ENCODE measurements around the gene TTC39C. TPM values are rescaled to one million over a fixed set of nuclear protein-coding genes. Genes with fewer than 3 reads are reported as not detected.

Gene TTC39C
- total RNA-seq, 1 experiment from 2014 or later = not detected

- Histone ChIP-seq H3K4me3 (ENCODE audit: low read length) (no peak overlapping the region), H3K36me3 (ENCODE audit: insufficient read depth, low read length) (no peaks in the 10 kb centered on the region)
- DNase-seq = no peak
Observed at GRCh38 chr18:24080861-24081260, 66.3 kb downstream of the TTC39C start.

GRCh38 chr18:24083550-24083949 is 69.0 kb downstream of the TTC39C start:
- Histone ChIP-seq H4K20me1 (ENCODE audit: insufficient read depth, low read depth, low read length) (no peaks in the 10 kb centered on the region), H3K27ac (ENCODE audit: low read length) (no peak overlapping the region), H3K9me3 (ENCODE audit: low read length) (no peaks in the 10 kb centered on the region), H3K36me3 (ENCODE audit: insufficient read depth, low read length) (no peaks in the 10 kb centered on the region), H3K9ac (ENCODE audit: low read length) (no peak overlapping the region), H3K79me2 (ENCODE audit: low read length) (no peaks in the 10 kb centered on the region), H3K9me2 (replicated peaks; ENCODE audit: insufficient read depth, low read length) (no peaks in the 10 kb centered on the region), H3K4me3 (ENCODE audit: low read length) (no peak overlapping the region), H2AFZ (ENCODE audit: low read length) (no peak overlapping the region), H3K4me1 (ENCODE audit: low read length) (no peaks in the 10 kb centered on the region), H3K27me3 (ENCODE audit: low read length) (no peaks in the 10 kb centered on the region), H3K4me2 (ENCODE audit: low read depth, low read length, poor library complexity, severe bottlenecking) (no peak overlapping the region)
- DNase-seq = no peak

More at GRCh38 chr18:24080861-24081260, 66.3 kb downstream of the TTC39C start:
- Histone ChIP-seq H3K9ac (ENCODE audit: low read length) (no peak overlapping the region), H3K27me3 (ENCODE audit: low read length) (no peaks in the 10 kb centered on the region), H3K4me1 (ENCODE audit: low read length) (no peaks in the 10 kb centered on the region), H2AFZ (ENCODE audit: low read length) (no peak overlapping the region), H3K79me2 (ENCODE audit: low read length) (no peaks in the 10 kb centered on the region), H3K9me3 (ENCODE audit: low read length) (no peaks in the 10 kb centered on the region), H3K9me2 (replicated peaks; ENCODE audit: insufficient read depth, low read length) (no peaks in the 10 kb centered on the region), H3K4me2 (ENCODE audit: low read depth, low read length, poor library complexity, severe bottlenecking) (no peak overlapping the region), H4K20me1 (ENCODE audit: insufficient read depth, low read depth, low read length) (no peaks in the 10 kb centered on the region), H3K27ac (ENCODE audit: low read length) (no peak overlapping the region)

GRCh38 chr18:24086082-24086481 is 71.5 kb downstream of the TTC39C start:
- Histone ChIP-seq H3K4me1 (ENCODE audit: low read length) (no peaks in the 10 kb centered on the region), H3K27me3 (ENCODE audit: low read length) (no peaks in the 10 kb centered on the region), H3K9ac (ENCODE audit: low read length) (no peak overlapping the region), H3K27ac (ENCODE audit: low read length) (no peak overlapping the region), H3K4me3 (ENCODE audit: low read length) (no peak overlapping the region), H3K9me3 (ENCODE audit: low read length) (no peaks in the 10 kb centered on the region), H3K4me2 (ENCODE audit: low read depth, low read length, poor library complexity, severe bottlenecking) (no peak overlapping the region), H4K20me1 (ENCODE audit: insufficient read depth, low read depth, low read length) (no peaks in the 10 kb centered on the region), H2AFZ (ENCODE audit: low read length) (no peak overlapping the region), H3K79me2 (ENCODE audit: low read length) (no peaks in the 10 kb centered on the region), H3K36me3 (ENCODE audit: insufficient read depth, low read length) (no peaks in the 10 kb centered on the region), H3K9me2 (replicated peaks; ENCODE audit: insufficient read depth, low read length) (no peaks in the 10 kb centered on the region)
- DNase-seq = no peak

- Histone ChIP-seq H3K79me2 (ENCODE audit: low read length) (no peaks in the 10 kb centered on the region), H3K9ac (ENCODE audit: low read length) (no peak overlapping the region)
Observed at GRCh38 chr18:24089076-24089475, 74.5 kb downstream of the TTC39C start.

GRCh38 chr18:24089515-24090337 is 75.2 kb downstream of the TTC39C start:
- no peaks in the 10 kb centered on the region for H3K4me1 ChIP-seq (ENCODE audit: low read length)

More at GRCh38 chr18:24089076-24089475, 74.5 kb downstream of the TTC39C start:
- H3K4me2 ChIP-seq (ENCODE audit: low read depth, low read length, poor library complexity, severe bottlenecking) = no peak overlapping the region
- no peak overlapping the region for H3K4me3 ChIP-seq (ENCODE audit: low read length)
- H4K20me1 ChIP-seq (ENCODE audit: insufficient read depth, low read depth, low read length) = no peaks in the 10 kb centered on the region
- no peak for DNase-seq
- no peaks in the 10 kb centered on the region for H3K9me2 ChIP-seq (replicated peaks; ENCODE audit: insufficient read depth, low read length)
- no peaks in the 10 kb centered on the region for H3K4me1 ChIP-seq (ENCODE audit: low read length)
- H3K36me3 ChIP-seq (ENCODE audit: insufficient read depth, low read length) = no peaks in the 10 kb centered on the region
- H3K9me3 ChIP-seq (ENCODE audit: low read length) = no peaks in the 10 kb centered on the region
- H2AFZ ChIP-seq (ENCODE audit: low read length) = no peak overlapping the region
- H3K27ac ChIP-seq (ENCODE audit: low read length) = no peak overlapping the region
- H3K27me3 ChIP-seq (ENCODE audit: low read length) = no peaks in the 10 kb centered on the region

GRCh38 chr18:24090876-24091275 is 76.3 kb downstream of the TTC39C start:
- DNase-seq = no peak
- no peak overlapping the region for H3K27ac ChIP-seq (ENCODE audit: low read length)
- H3K9me3 ChIP-seq (ENCODE audit: low read length) = no peaks in the 10 kb centered on the region
- no peaks in the 10 kb centered on the region for H3K9me2 ChIP-seq (replicated peaks; ENCODE audit: insufficient read depth, low read length)
- no peaks in the 10 kb centered on the region for H3K4me1 ChIP-seq (ENCODE audit: low read length)
- no peaks in the 10 kb centered on the region for H3K79me2 ChIP-seq (ENCODE audit: low read length)
- no peak overlapping the region for H2AFZ ChIP-seq (ENCODE audit: low read length)
- no peaks in the 10 kb centered on the region for H3K27me3 ChIP-seq (ENCODE audit: low read length)
- H3K36me3 ChIP-seq (ENCODE audit: insufficient read depth, low read length) = no peaks in the 10 kb centered on the region
- H3K4me2 ChIP-seq (ENCODE audit: low read depth, low read length, poor library complexity, severe bottlenecking) = no peak overlapping the region
- no peaks in the 10 kb centered on the region for H4K20me1 ChIP-seq (ENCODE audit: insufficient read depth, low read depth, low read length)
- no peak overlapping the region for H3K4me3 ChIP-seq (ENCODE audit: low read length)
- H3K9ac ChIP-seq (ENCODE audit: low read length) = no peak overlapping the region

More at GRCh38 chr18:24089515-24090337, 75.2 kb downstream of the TTC39C start:
- Histone ChIP-seq H3K9ac (ENCODE audit: low read length) (no peak overlapping the region), H3K79me2 (ENCODE audit: low read length) (no peaks in the 10 kb centered on the region), H4K20me1 (ENCODE audit: insufficient read depth, low read depth, low read length) (no peaks in the 10 kb centered on the region), H3K4me3 (ENCODE audit: low read length) (no peak overlapping the region), H3K36me3 (ENCODE audit: insufficient read depth, low read length) (no peaks in the 10 kb centered on the region), H3K27ac (ENCODE audit: low read length) (no peak overlapping the region), H3K4me2 (ENCODE audit: low read depth, low read length, poor library complexity, severe bottlenecking) (no peak overlapping the region), H3K27me3 (ENCODE audit: low read length) (no peaks in the 10 kb centered on the region), H2AFZ (ENCODE audit: low read length) (no peak overlapping the region), H3K9me3 (ENCODE audit: low read length) (no peaks in the 10 kb centered on the region), H3K9me2 (replicated peaks; ENCODE audit: insufficient read depth, low read length) (no peaks in the 10 kb centered on the region)
- no peak for DNase-seq

- Histone ChIP-seq H3K4me3 (ENCODE audit: low read length) (no peak overlapping the region), H3K79me2 (ENCODE audit: low read length) (no peaks in the 10 kb centered on the region), H3K4me1 (ENCODE audit: low read length) (no peaks in the 10 kb centered on the region), H3K36me3 (ENCODE audit: insufficient read depth, low read length) (no peaks in the 10 kb centered on the region), H3K9ac (ENCODE audit: low read length) (no peak overlapping the region), H3K27me3 (ENCODE audit: low read length) (no peaks in the 10 kb centered on the region), H3K27ac (ENCODE audit: low read length) (no peak overlapping the region), H3K4me2 (ENCODE audit: low read depth, low read length, poor library complexity, severe bottlenecking) (no peak overlapping the region), H3K9me3 (ENCODE audit: low read length) (no peaks in the 10 kb centered on the region), H4K20me1 (ENCODE audit: insufficient read depth, low read depth, low read length) (no peaks in the 10 kb centered on the region), H3K9me2 (replicated peaks; ENCODE audit: insufficient read depth, low read length) (no peaks in the 10 kb centered on the region), H2AFZ (ENCODE audit: low read length) (no peak overlapping the region)
- no peak for DNase-seq
Observed at GRCh38 chr18:24094561-24094960, 80.0 kb downstream of the TTC39C start.

GRCh38 chr18:24095976-24096375 is 81.4 kb downstream of the TTC39C start:
- Histone ChIP-seq H3K27me3 (ENCODE audit: low read length) (no peaks in the 10 kb centered on the region), H2AFZ (ENCODE audit: low read length) (no peak overlapping the region), H3K4me3 (ENCODE audit: low read length) (no peak overlapping the region), H3K9me2 (replicated peaks; ENCODE audit: insufficient read depth, low read length) (no peaks in the 10 kb centered on the region), H4K20me1 (ENCODE audit: insufficient read depth, low read depth, low read length) (no peaks in the 10 kb centered on the region), H3K36me3 (ENCODE audit: insufficient read depth, low read length) (no peaks in the 10 kb centered on the region), H3K27ac (ENCODE audit: low read length) (no peak overlapping the region), H3K79me2 (ENCODE audit: low read length) (no peaks in the 10 kb centered on the region), H3K9ac (ENCODE audit: low read length) (no peak overlapping the region), H3K4me2 (ENCODE audit: low read depth, low read length, poor library complexity, severe bottlenecking) (no peak overlapping the region), H3K4me1 (ENCODE audit: low read length) (no peaks in the 10 kb centered on the region), H3K9me3 (ENCODE audit: low read length) (no peaks in the 10 kb centered on the region)
- no peak for DNase-seq
